GM08714 (cell line): ENCODE results near the gene ITPR2.

Experiments used
- H3K4me3 ChIP-seq: fragments of 200-500 bp; sonication (Bioruptor generic); 2 replicates; pipeline ENCODE4 v1.5.1; 2014; ENCODE audit warnings: mild to moderate bottlenecking, low read length, inconsistent platforms
- ZNF274 ChIP-seq: IDR thresholded peaks from 2 replicates; pipeline ENCODE4 v1.6.1; 2012; ENCODE audit warnings: mild to moderate bottlenecking, low read depth, low read length

The ITPR2 gene

GRCh38 chr12:26428420-26428819, 404.6 kb downstream of the ITPR2 start:
- TF ChIP-seq ZNF274 = no peak

GRCh38 chr12:26426652-26427051, 406.3 kb downstream of the ITPR2 start:
- no peak overlapping the region for H3K4me3 ChIP-seq
- no peak for TF ChIP-seq ZNF274

More at GRCh38 chr12:26428420-26428819, 404.6 kb downstream of the ITPR2 start:
- H3K4me3 ChIP-seq = no peak overlapping the region

GRCh38 chr12:26425587-26426260, 407.3 kb downstream of the ITPR2 start:
- no peak for TF ChIP-seq ZNF274
- H3K4me3 ChIP-seq = no peak overlapping the region

GRCh38 chr12:26422839-26423398, 410.1 kb downstream of the ITPR2 start:
- H3K4me3 ChIP-seq = no peak overlapping the region
- TF ChIP-seq ZNF274 = no peak

GRCh38 chr12:26416550-26416949, 416.4 kb downstream of the ITPR2 start:
- TF ChIP-seq ZNF274 = no peak
- H3K4me3 ChIP-seq = no peak overlapping the region

GRCh38 chr12:26410689-26411088, 422.3 kb downstream of the ITPR2 start:
- no peak for TF ChIP-seq ZNF274
- H3K4me3 ChIP-seq = no peak overlapping the region

- TF ChIP-seq ZNF274 = no peak
- no peak overlapping the region for H3K4me3 ChIP-seq
These were observed 426.2 kb downstream of the ITPR2 start for GRCh38 chr12:26406813-26407212.

- no peak overlapping the region for H3K4me3 ChIP-seq
- no peak for TF ChIP-seq ZNF274
These were observed 426.6 kb downstream of the ITPR2 start for GRCh38 chr12:26406391-26406790.

GRCh38 chr12:26403601-26404000, 429.4 kb downstream of the ITPR2 start:
- TF ChIP-seq ZNF274 = no peak
- no peak overlapping the region for H3K4me3 ChIP-seq

GRCh38 chr12:26402648-26403047, 430.3 kb downstream of the ITPR2 start:
- TF ChIP-seq ZNF274 = no peak
- H3K4me3 ChIP-seq = no peak overlapping the region

GRCh38 chr12:26401874-26402273, 431.1 kb downstream of the ITPR2 start:
- H3K4me3 ChIP-seq = no peak overlapping the region
- no peak for TF ChIP-seq ZNF274

- no peak overlapping the region for H3K4me3 ChIP-seq
- TF ChIP-seq ZNF274 = no peak
These were observed 432.4 kb downstream of the ITPR2 start for GRCh38 chr12:26400627-26401026.

GRCh38 chr12:26399381-26399780, 433.6 kb downstream of the ITPR2 start:
- TF ChIP-seq ZNF274 = no peak
- H3K4me3 ChIP-seq = no peak overlapping the region

- TF ChIP-seq ZNF274 = no peak
- no peak overlapping the region for H3K4me3 ChIP-seq
These were observed 436.6 kb downstream of the ITPR2 start for GRCh38 chr12:26396402-26396801.

- TF ChIP-seq ZNF274 = no peak
- no peak overlapping the region for H3K4me3 ChIP-seq
These were observed 443.7 kb downstream of the ITPR2 start for GRCh38 chr12:26389343-26389742.

GRCh38 chr12:26384536-26384935, 448.5 kb downstream of the ITPR2 start:
- H3K4me3 ChIP-seq = no peak overlapping the region
- TF ChIP-seq ZNF274 = no peak
